NCI-H2227 treated with DMSO at 0.1 percent for 48 hours (cell line): ENCODE data around the gene THOC5.

Source experiments
- DNase-seq: peaks from one replicate; lab custom pipeline; 2025; lab: John Stamatoyannopoulos, UW

Gene THOC5

GRCh38 chr22:29476116-29476515, 77.4 kb downstream of the THOC5 start:
- no peak for DNase-seq

GRCh38 chr22:29475550-29475949, 78.0 kb downstream of the THOC5 start:
- DNase-seq, result no peak

- no peak for DNase-seq
Observed at GRCh38 chr22:29473001-29473400, 80.6 kb downstream of the THOC5 start.

- no peak for DNase-seq
Observed at GRCh38 chr22:29470159-29470855, 83.2 kb downstream of the THOC5 start.

- DNase-seq, result no peak
Observed at GRCh38 chr22:29469755-29470154, 83.8 kb downstream of the THOC5 start.

GRCh38 chr22:29464581-29464980, 89.0 kb downstream of the THOC5 start:
- no peak for DNase-seq

GRCh38 chr22:29463629-29464028, 89.9 kb downstream of the THOC5 start:
- no peak for DNase-seq

GRCh38 chr22:29461263-29461662, 92.3 kb downstream of the THOC5 start:
- DNase-seq, result no peak

GRCh38 chr22:29459773-29460172, 93.8 kb downstream of the THOC5 start:
- DNase-seq, result peak; percentile 28

- no peak for DNase-seq
Observed at GRCh38 chr22:29458551-29458950, 95.0 kb downstream of the THOC5 start.

- peak; percentile 18 for DNase-seq
Observed at GRCh38 chr22:29457730-29458129, 95.8 kb downstream of the THOC5 start.

GRCh38 chr22:29456211-29456671, 97.3 kb downstream of the THOC5 start:
- no peak for DNase-seq
